Measurements from ENCODE around the gene SLC25A22. TPM values are rescaled to one million over a fixed set of nuclear protein-coding genes. Genes with fewer than 3 reads are reported as not detected.

SLC25A22 gene
- total RNA-seq, 3 donors from 2014 or later = 2.7 to 11.5 (median 4.7) TPM

GRCh38 chr11:803467-803742 is 5.3 kb upstream of the SLC25A22 start:
- Histone ChIP-seq H3K4me1 (peaks cover 0 to 10% of the 10 kb centered on the region in 2 donors), H3K27me3 (no peaks in the 10 kb centered on the region), H3K4me3 (no peak overlapping the region), H3K9me3 (no peaks in the 10 kb centered on the region), H3K36me3 (no peaks in the 10 kb centered on the region), H3K27ac (no peak overlapping the region)
- intact Hi-C loops (cut with DNase I; ENCODE audit: low total_unique reads) = no loop called here
- TF ChIP-seq POLR2AphosphoS5 (IDR thresholded peaks at IDR 0.05) (no peak), POLR2A (IDR thresholded peaks at IDR 0.05) (no peak), CTCF (IDR thresholded peaks at IDR 0.05) (no peak)
- no peak for DNase-seq (ENCODE audit: low spot score in 2 of 2)

- Histone ChIP-seq H3K27ac (no peak overlapping the region), H3K4me3 (no peak overlapping the region), H3K27me3 (no peaks in the 10 kb centered on the region), H3K4me1 (peaks cover 0 to 10% of the 10 kb centered on the region in 2 donors), H3K9me3 (no peaks in the 10 kb centered on the region), H3K36me3 (no peaks in the 10 kb centered on the region)
- TF ChIP-seq POLR2AphosphoS5 (IDR thresholded peaks at IDR 0.05) (no peak), CTCF (IDR thresholded peaks at IDR 0.05) (no peak), POLR2A (IDR thresholded peaks at IDR 0.05) (no peak)
- intact Hi-C loops (cut with DNase I; ENCODE audit: low total_unique reads) = no loop called here
- DNase-seq (ENCODE audit: low spot score in 2 of 2) = no peak
Observed at GRCh38 chr11:802693-803466, 4.8 kb upstream of the SLC25A22 start.

GRCh38 chr11:802018-802617 is 4.0 kb upstream of the SLC25A22 start:
- Histone ChIP-seq H3K27me3 (no peaks in the 10 kb centered on the region), H3K9me3 (no peaks in the 10 kb centered on the region), H3K27ac (no peak overlapping the region), H3K4me1 (peaks cover 0 to 12% of the 10 kb centered on the region in 2 donors), H3K36me3 (no peaks in the 10 kb centered on the region), H3K4me3 (no peak overlapping the region)
- no peak for TF ChIP-seq POLR2AphosphoS5 (IDR thresholded peaks at IDR 0.05)
- no peak for TF ChIP-seq CTCF (IDR thresholded peaks at IDR 0.05)
- TF ChIP-seq POLR2A (IDR thresholded peaks at IDR 0.05) = no peak
- DNase-seq (ENCODE audit: low spot score in 2 of 2) = no peak
- intact Hi-C loops (cut with DNase I; ENCODE audit: low total_unique reads) = no loop called here

DNA sequence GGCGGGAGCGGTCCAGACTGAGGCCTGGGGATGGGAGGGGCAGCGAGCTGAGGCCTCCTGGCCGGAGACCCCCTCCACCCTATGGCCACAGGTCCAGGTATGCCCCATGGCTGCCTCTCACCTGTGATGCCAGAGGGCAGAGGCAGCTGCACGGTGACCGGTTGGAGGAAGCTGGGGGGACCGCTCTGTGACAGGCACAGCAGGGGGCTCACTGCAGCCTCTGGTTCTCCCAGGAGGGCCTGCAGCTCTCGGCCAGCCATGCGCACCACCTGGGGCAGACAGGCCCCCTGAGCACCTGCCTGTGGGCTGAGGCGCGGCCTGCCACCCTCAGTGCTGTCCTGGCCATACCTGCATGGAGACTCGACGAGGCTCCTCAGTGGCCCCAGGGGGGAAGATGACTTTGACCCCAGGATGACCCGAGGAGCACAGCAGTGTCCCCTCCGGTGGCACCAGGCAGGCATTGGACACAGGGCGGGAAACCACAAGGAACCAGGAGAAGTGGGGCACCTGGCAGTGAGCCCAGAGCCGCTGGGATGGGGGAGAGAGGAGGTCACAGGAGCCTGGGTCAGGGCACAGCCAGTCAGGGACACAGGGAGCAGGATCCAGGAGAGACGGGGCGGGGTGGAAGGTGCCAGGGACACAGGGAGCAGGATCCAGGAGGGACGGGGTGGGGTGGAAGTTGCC is 3.2 kb upstream of the SLC25A22 start:
- DNase-seq (ENCODE audit: low spot score in 2 of 2) = no peak

More for the DNA sequence above, 3.2 kb upstream of the SLC25A22 start:
- H3K27ac ChIP-seq = no peak overlapping the region
- TF ChIP-seq CTCF (IDR thresholded peaks at IDR 0.05) (no peak), POLR2A (IDR thresholded peaks at IDR 0.05) (no peak), POLR2AphosphoS5 (IDR thresholded peaks at IDR 0.05) (no peak)
- no peaks in the 10 kb centered on the region for H3K9me3 ChIP-seq
- intact Hi-C loops (cut with DNase I; ENCODE audit: low total_unique reads) = no loop called here
- no peaks in the 10 kb centered on the region for H3K27me3 ChIP-seq
- peaks cover 6 to 20% of the 10 kb centered on the region in 2 donors for H3K4me1 ChIP-seq
- H3K36me3 ChIP-seq = no peaks in the 10 kb centered on the region
- H3K4me3 ChIP-seq = no peak overlapping the region

All from breast epithelium (tissue), 4 donors.